ENCODE results near the gene ZNF184.

ZNF184 gene

GRCh38 chr6:27422651-27423332 lies 50.1 kb downstream of the ZNF184 start:
- no peaks in the 10 kb centered on the region for H3K27me3 ChIP-seq (replicated peaks)
- H3K4me3 ChIP-seq (ENCODE audit: low read depth, low read length), result no peak overlapping the region
- no peak overlapping the region for H3K27ac ChIP-seq
- H3K36me3 ChIP-seq (replicated peaks), result no peaks in the 10 kb centered on the region
- TF ChIP-seq CTCF (IDR thresholded peaks at IDR 0.05; ENCODE audit: low read depth, low read length, missing control alignments), result no peak
- in situ Hi-C loops (cut with HindIII; ENCODE audit: low pct_ligation_motif_present, low sequenced_read_pairs), result no loop called here
- DNase-seq, result no peak

GRCh38 chr6:27419363-27419762 lies 53.5 kb downstream of the ZNF184 start:
- no peaks in the 10 kb centered on the region for H3K36me3 ChIP-seq (replicated peaks)
- H3K27ac ChIP-seq, result no peak overlapping the region
- TF ChIP-seq CTCF (IDR thresholded peaks at IDR 0.05; ENCODE audit: low read depth, low read length, missing control alignments), result no peak
- in situ Hi-C loops (cut with HindIII; ENCODE audit: low pct_ligation_motif_present, low sequenced_read_pairs), result no loop called here
- H3K27me3 ChIP-seq (replicated peaks), result no peaks in the 10 kb centered on the region
- no peak for DNase-seq
- H3K4me3 ChIP-seq (ENCODE audit: low read depth, low read length), result no peak overlapping the region

- Histone ChIP-seq H3K27me3 (replicated peaks) (no peaks in the 10 kb centered on the region), H3K27ac (no peak overlapping the region), H3K36me3 (replicated peaks) (no peaks in the 10 kb centered on the region), H3K4me3 (ENCODE audit: low read depth, low read length) (no peak overlapping the region)
- in situ Hi-C loops (cut with HindIII; ENCODE audit: low pct_ligation_motif_present, low sequenced_read_pairs), result no loop called here
- TF ChIP-seq CTCF (IDR thresholded peaks at IDR 0.05; ENCODE audit: low read depth, low read length, missing control alignments), result no peak
- DNase-seq, result no peak
Measured at GRCh38 chr6:27415898-27416297, 57.0 kb downstream of the ZNF184 start.

GRCh38 chr6:27414996-27415395 lies 57.9 kb downstream of the ZNF184 start:
- no peak for DNase-seq
- in situ Hi-C loops (cut with HindIII; ENCODE audit: low pct_ligation_motif_present, low sequenced_read_pairs), result no loop called here

GRCh38 chr6:27414300-27414699 lies 58.6 kb downstream of the ZNF184 start:
- in situ Hi-C loops (cut with HindIII; ENCODE audit: low pct_ligation_motif_present, low sequenced_read_pairs), result no loop called here
- no peak for TF ChIP-seq CTCF (IDR thresholded peaks at IDR 0.05; ENCODE audit: low read depth, low read length, missing control alignments)
- no peak for DNase-seq
- Histone ChIP-seq H3K36me3 (replicated peaks) (no peaks in the 10 kb centered on the region), H3K27me3 (replicated peaks) (no peaks in the 10 kb centered on the region), H3K4me3 (ENCODE audit: low read depth, low read length) (no peak overlapping the region), H3K27ac (no peak overlapping the region)

More at GRCh38 chr6:27414996-27415395, 57.9 kb downstream of the ZNF184 start:
- no peaks in the 10 kb centered on the region for H3K36me3 ChIP-seq (replicated peaks)
- no peaks in the 10 kb centered on the region for H3K27me3 ChIP-seq (replicated peaks)
- no peak for TF ChIP-seq CTCF (IDR thresholded peaks at IDR 0.05; ENCODE audit: low read depth, low read length, missing control alignments)
- H3K4me3 ChIP-seq (ENCODE audit: low read depth, low read length), result no peak overlapping the region
- H3K27ac ChIP-seq, result no peak overlapping the region

Data from brain microvascular endothelial cell (primary cell).